H1 (cell line): ENCODE measurements around the gene OR4E1. TPM values are rescaled to one million over a fixed set of nuclear protein-coding genes. Genes with fewer than 3 reads are reported as not detected.

Experiments used
- CTCF ChIA-PET: fragments of 300-600 bp; sonication (Branson Sonifier 250); formaldehyde crosslinking; loops from one replicate; lab custom pipeline; 2021; ENCODE audit not compliant: partially characterized antibody; lab: Charles Lee
- POLR2A ChIA-PET: fragments of 300-600 bp; sonication (Branson Sonifier 250); formaldehyde crosslinking; loops from one replicate; lab custom pipeline; 2021; ENCODE audit warnings: inconsistent platforms; ENCODE audit not compliant: partially characterized antibody; lab: Charles Lee
- DNase-seq, 2 experiments: peaks; one replicate each; pipeline versions ENCODE4 v3.0.0 to v3.0.0-alpha.2; 2010 to 2022; ENCODE audit warnings: low spot score in 2 of 2, low read depth in 1 of 2, mixed read lengths in 1 of 2
- FAIRE-seq: peaks from 2 replicates; lab custom pipeline; 2011; peaks lifted over from hg19 to GRCh38; lab: Jason Lieb, UNC
- H2AFZ ChIP-seq: 2 replicates; pipeline ENCODE4 v1.8.1; 2012; ENCODE audit warnings: low read length, inconsistent platforms
- H2AK5ac ChIP-seq: 2 replicates; pipeline ENCODE4 v1.6.1; 2013; ENCODE audit warnings: low read depth, low read length
- H2BK120ac ChIP-seq: replicated peaks from 2 replicates; pipeline ENCODE3; 2013; ENCODE audit warnings: low read depth, low read length, inconsistent platforms
- H2BK12ac ChIP-seq: 2 replicates; pipeline ENCODE4 v1.6.1; 2013; ENCODE audit warnings: low read depth, low read length
- H2BK15ac ChIP-seq: 2 replicates; pipeline ENCODE4 v1.6.1; 2013; ENCODE audit warnings: low read length
- H2BK20ac ChIP-seq: 2 replicates; pipeline ENCODE4 v1.6.1; 2013; ENCODE audit warnings: low read length
- H2BK5ac ChIP-seq: 2 replicates; pipeline ENCODE4 v1.6.1; 2013; ENCODE audit warnings: low read depth, low read length
- H3K14ac ChIP-seq: 2 replicates; pipeline ENCODE4 v1.6.1; 2013; ENCODE audit warnings: inconsistent platforms; ENCODE audit not compliant: insufficient read length
- H3K18ac ChIP-seq: 2 replicates; pipeline ENCODE4 v1.6.1; 2013; ENCODE audit warnings: low read length; ENCODE audit errors: extremely low read depth
- H3K23ac ChIP-seq: 2 replicates; pipeline ENCODE4 v1.6.1; 2013; ENCODE audit warnings: inconsistent platforms; ENCODE audit not compliant: insufficient read length
- H3K23me2 ChIP-seq: 2 replicates; pipeline ENCODE4 v1.6.1; 2013; ENCODE audit warnings: low read depth, low read length
- H3K27ac ChIP-seq: 2 replicates; pipeline ENCODE4 v1.6.1; 2011; ENCODE audit warnings: low read depth, low read length, inconsistent platforms
- H3K27me3 ChIP-seq, 4 experiments: replicated peaks in 1 of 4; 1 replicate in 1 of 4; 2 replicates in 3 of 4; pipeline versions ENCODE4 v1.6.1 to v1.8.1; 2011 to 2013; ENCODE audit warnings: low read length in 3 of 4, mild to moderate bottlenecking in 3 of 4, inconsistent platforms in 2 of 4, mixed read lengths in 2 of 4, moderate library complexity in 1 of 4; ENCODE audit not compliant: control insufficient read depth in 3 of 4, insufficient read depth in 3 of 4; ENCODE audit errors: extremely low read depth in 1 of 4
- H3K36me3 ChIP-seq, 4 experiments: 2 replicates each; pipeline versions ENCODE4 v1.6.1 to v1.8.1; 2011 to 2013; ENCODE audit warnings: mild to moderate bottlenecking in 4 of 4, low read length in 3 of 4, moderate library complexity in 2 of 4, control low read depth in 1 of 4, inconsistent platforms in 1 of 4; ENCODE audit not compliant: insufficient read depth in 4 of 4, control insufficient read depth in 2 of 4
- H3K4ac ChIP-seq: replicated peaks from 2 replicates; pipeline ENCODE3; 2013; ENCODE audit warnings: low read length, low read depth, mixed read lengths, inconsistent platforms; ENCODE audit not compliant: insufficient read length
- H3K4me1 ChIP-seq, 4 experiments: replicated peaks in 1 of 4; 1 replicate in 1 of 4; 2 replicates in 3 of 4; pipeline versions ENCODE4 v1.6.1 to v1.8.1; 2011 to 2013; ENCODE audit warnings: low read length in 3 of 4, inconsistent platforms in 2 of 4, mixed read lengths in 1 of 4; ENCODE audit not compliant: insufficient read depth in 4 of 4, control insufficient read depth in 3 of 4
- H3K4me2 ChIP-seq, 2 experiments: 2 replicates each; pipeline versions ENCODE4 v1.6.1 to v1.8.1; 2011 to 2013; ENCODE audit warnings: low read depth in 2 of 2, low read length in 2 of 2, control low read depth in 1 of 2, inconsistent platforms in 1 of 2, mild to moderate bottlenecking in 1 of 2; ENCODE audit not compliant: insufficient read depth in 1 of 2
- H3K4me3 ChIP-seq, 4 experiments: fragments of 200-600, 300-600 bp in 1 of 4; sonication (generic), shearing (Covaris generic), sonication (Bioruptor Twin) in 1 of 4; 2 replicates each; pipeline versions ENCODE4 v1.5.1 to v1.8.1; 2011 to 2016; ENCODE audit warnings: low read length in 4 of 4, low read depth in 3 of 4, control low read depth in 2 of 4, inconsistent platforms in 2 of 4, mild to moderate bottlenecking in 2 of 4, mixed read lengths in 1 of 4, moderate library complexity in 1 of 4; ENCODE audit not compliant: insufficient read depth in 2 of 4; ENCODE audit errors: extremely low read depth in 1 of 4
- H3K56ac ChIP-seq: replicated peaks from 2 replicates; pipeline ENCODE3; 2013; ENCODE audit warnings: low read depth, mild to moderate bottlenecking, mixed read lengths, low read length, inconsistent platforms; ENCODE audit not compliant: insufficient read length
- H3K79me1 ChIP-seq: 2 replicates; pipeline ENCODE4 v1.6.1; 2013; ENCODE audit warnings: low read depth, low read length, control low read depth
- H3K79me2 ChIP-seq, 2 experiments: 2 replicates each; pipeline versions ENCODE4 v1.6.1 to v1.8.1; 2012 to 2013; ENCODE audit warnings: low read length in 2 of 2, mild to moderate bottlenecking in 2 of 2, inconsistent platforms in 1 of 2; ENCODE audit not compliant: insufficient read depth in 2 of 2, control insufficient read depth in 1 of 2
- H3K9ac ChIP-seq, 4 experiments: replicated peaks in 1 of 4; 1 replicate in 1 of 4; 2 replicates in 3 of 4; pipeline versions ENCODE4 v1.6.1 to v1.8.1; 2011 to 2013; ENCODE audit warnings: low read depth in 3 of 4, low read length in 3 of 4, control low read depth in 2 of 4, mild to moderate bottlenecking in 2 of 4, moderate library complexity in 2 of 4, inconsistent platforms in 1 of 4; ENCODE audit errors: extremely low read depth in 1 of 4
- H3K9me3 ChIP-seq, 2 experiments: 2 replicates each; pipeline versions ENCODE4 v1.6.1 to v1.8.1; 2012 to 2013; ENCODE audit warnings: mild to moderate bottlenecking in 2 of 2, moderate library complexity in 2 of 2, control low read depth in 1 of 2, inconsistent platforms in 1 of 2, low read depth in 1 of 2, low read length in 1 of 2, mixed read lengths in 1 of 2; ENCODE audit not compliant: insufficient read depth in 2 of 2
- H4K20me1 ChIP-seq, 2 experiments: replicated peaks in 1 of 2; 2 replicates each; pipeline versions ENCODE3 to v1.8.1; 2011 to 2013; ENCODE audit warnings: inconsistent platforms in 2 of 2, low read length in 2 of 2, mild to moderate bottlenecking in 1 of 2; ENCODE audit not compliant: insufficient read depth in 2 of 2, control insufficient read depth in 1 of 2
- H4K5ac ChIP-seq: 2 replicates; pipeline ENCODE4 v1.6.1; 2013; ENCODE audit warnings: low read length, low read depth, mixed read lengths, inconsistent platforms; ENCODE audit not compliant: insufficient read length
- H4K8ac ChIP-seq: 2 replicates; pipeline ENCODE4 v1.8.0; 2013; ENCODE audit warnings: mild to moderate bottlenecking, moderate library complexity, low read length, inconsistent platforms; ENCODE audit not compliant: insufficient read depth; ENCODE audit errors: extremely low read depth
- H4K91ac ChIP-seq: replicated peaks from 2 replicates; pipeline ENCODE3; 2013; ENCODE audit warnings: low read length, mixed read lengths, inconsistent platforms; ENCODE audit not compliant: insufficient read length
- CTBP2 ChIP-seq: IDR thresholded peaks from 2 replicates; pipeline ENCODE4 v1.7.0; 2011; ENCODE audit warnings: borderline replicate concordance, mild to moderate bottlenecking, moderate library complexity, mixed read lengths, low read length; ENCODE audit not compliant: insufficient read depth, insufficient read length
- GABPA ChIP-seq: IDR thresholded peaks from 2 replicates; pipeline ENCODE4 v1.6.1; 2011; ENCODE audit warnings: mild to moderate bottlenecking, low read length, moderate library complexity, borderline replicate concordance; ENCODE audit not compliant: insufficient read depth
- GTF2F1 ChIP-seq: IDR thresholded peaks from 2 replicates; pipeline ENCODE4 v1.6.1; 2012; ENCODE audit warnings: low read depth, low read length, improper control_type of control experiment, borderline replicate concordance
- polyA plus RNA-seq, 7 experiments: library from polyadenylated mRNA; depleted of rRNA in 3 of 7; stranded (reverse) in 5 of 7; unstranded in 2 of 7; fragments of >200 nt in 5 of 7; fragments of 200-250 nt in 2 of 7; gene quantifications; 1 replicate in 5 of 7; 2 replicates in 1 of 7; 4 replicates in 1 of 7; pipeline versions ENCODE4 v1.2.1 to v1.2.3, GENCODE V29; 2011 to 2013; ENCODE audit warnings: missing spikeins in 2 of 7, mixed read lengths in 2 of 7
- total RNA-seq: library from RNA; stranded (reverse); fragmentation: NEBNext Ultra II Directional; extraction: Animal tissue kit (Norgen Biotek cat#: 25700); gene quantifications from 2 replicates; pipeline ENCODE4 v1.2.1, GENCODE V29; 2021

Gene OR4E1
- total and polyA plus RNA-seq, 2 of the 8 experiments (the other 6 are each of a cell fraction or from before 2014, with no cell fraction given), result not detected

DNA sequence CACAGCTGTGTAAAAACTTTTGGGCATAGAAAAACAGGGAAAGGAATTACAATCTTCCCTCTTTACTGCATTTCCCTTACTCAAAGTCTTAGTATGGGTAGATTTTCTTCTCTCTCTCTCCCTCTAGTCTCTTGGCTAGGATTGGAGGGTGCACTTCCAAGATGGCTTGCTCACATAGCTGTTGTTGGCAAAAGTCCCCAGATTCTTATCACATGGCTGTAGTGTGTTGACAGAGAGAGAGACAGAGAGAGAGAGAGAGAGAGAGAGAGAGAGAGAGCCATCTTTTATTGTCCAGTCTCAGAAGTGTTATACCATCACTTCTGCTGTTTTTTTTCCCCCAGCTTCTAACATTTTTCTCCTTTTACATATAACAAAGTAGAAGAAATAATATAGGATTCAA, 26.2 kb downstream of the OR4E1 start:
- Histone ChIP-seq H4K5ac (no peak overlapping the region), H2BK120ac (no peak overlapping the region), H3K79me1 (no peaks in the 10 kb centered on the region), H3K4me1 (peaks cover 4 to 10% (median 8%) of the 10 kb centered on the region in 4 experiments; a peak in 6 of 7 replicates), H3K9me3 (no peaks in the 10 kb centered on the region), H3K4me3 (no peak overlapping the region), H2BK5ac (no peak overlapping the region), H3K4ac (no peak overlapping the region), H3K23ac (no peak overlapping the region), H3K36me3 (no peaks in the 10 kb centered on the region), H3K14ac (no peak overlapping the region), H4K20me1 (no peaks in the 10 kb centered on the region), H2BK15ac (no peak overlapping the region), H3K56ac (no peak overlapping the region), H3K9ac (no peak overlapping the region), H3K23me2 (no peaks in the 10 kb centered on the region), H2AK5ac (no peak overlapping the region), H3K27me3 (no peaks in the 10 kb centered on the region), H2BK20ac (no peak overlapping the region), H2AFZ (no peak overlapping the region), H3K79me2 (no peaks in the 10 kb centered on the region), H4K91ac (no peak overlapping the region), H3K27ac (no peak overlapping the region), H2BK12ac (no peak overlapping the region), H4K8ac (no peak overlapping the region), H3K18ac (no peak overlapping the region), H3K4me2 (no peak overlapping the region)
- POLR2A ChIA-PET, result interaction anchor here (0.6 kb wide), 1 partner anchor 205 kb away, joined by 4 read pairs; no protein-coding TSS in a partner anchor
- no peak for TF ChIP-seq GTF2F1
- TF ChIP-seq CTBP2, result no peak
- no peak for TF ChIP-seq GABPA
- FAIRE-seq (no peak), DNase-seq (no peak)
- CTCF ChIA-PET, result interaction anchor here (0.5 to 1.3 kb wide), 4 partner anchors 10 to 271 kb away, joined by 3 to 4 read pairs (median 3); no protein-coding TSS in a partner anchor
